Panc1 (cell line): ENCODE measurements around the gene EYA3.

Experiments
- POLR2AphosphoS5 ChIP-seq: IDR thresholded peaks from 2 replicates; pipeline ENCODE4 v1.6.1; 2012; ENCODE audit warnings: mild to moderate bottlenecking, low read depth, low read length, moderate library complexity
- TF ChIP-seq, protein P1 (sequence below): fragments of 450-650 bp; IDR thresholded peaks from 2 replicates; pipeline ENCODE4 v1.5.1; 2017; ENCODE audit warnings: mild to moderate bottlenecking
- TF ChIP-seq, protein P2 (sequence below), 2 experiments: IDR thresholded peaks; 2 replicates each; pipeline ENCODE4 v1.6.1; 2011 to 2012; ENCODE audit warnings: low read depth in 2 of 2, control low read depth in 1 of 2, low read length in 1 of 2, mild to moderate bottlenecking in 1 of 2, moderate library complexity in 1 of 2; ENCODE audit not compliant: insufficient read depth in 1 of 2

DNA sequence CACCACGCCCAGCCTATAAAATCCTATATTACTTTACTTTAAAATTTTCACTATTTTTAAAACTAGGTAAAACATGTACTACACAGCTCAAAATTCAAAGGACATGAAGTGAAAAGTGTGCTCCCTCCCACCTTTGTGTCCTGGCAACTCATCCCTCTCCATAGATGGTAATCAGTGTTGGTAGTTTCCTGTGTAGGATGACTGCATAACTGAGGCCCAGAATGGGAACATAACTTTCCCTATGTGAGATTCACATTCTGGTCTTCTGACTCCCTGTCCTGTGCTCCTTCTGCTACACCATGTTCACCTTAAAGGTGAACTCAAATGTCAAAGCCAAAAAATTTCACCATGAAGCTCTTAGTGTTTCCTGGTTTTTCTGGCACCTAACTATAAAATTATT lies 89.4 kb downstream of the EYA3 start:
- TF ChIP-seq, protein P1, sequence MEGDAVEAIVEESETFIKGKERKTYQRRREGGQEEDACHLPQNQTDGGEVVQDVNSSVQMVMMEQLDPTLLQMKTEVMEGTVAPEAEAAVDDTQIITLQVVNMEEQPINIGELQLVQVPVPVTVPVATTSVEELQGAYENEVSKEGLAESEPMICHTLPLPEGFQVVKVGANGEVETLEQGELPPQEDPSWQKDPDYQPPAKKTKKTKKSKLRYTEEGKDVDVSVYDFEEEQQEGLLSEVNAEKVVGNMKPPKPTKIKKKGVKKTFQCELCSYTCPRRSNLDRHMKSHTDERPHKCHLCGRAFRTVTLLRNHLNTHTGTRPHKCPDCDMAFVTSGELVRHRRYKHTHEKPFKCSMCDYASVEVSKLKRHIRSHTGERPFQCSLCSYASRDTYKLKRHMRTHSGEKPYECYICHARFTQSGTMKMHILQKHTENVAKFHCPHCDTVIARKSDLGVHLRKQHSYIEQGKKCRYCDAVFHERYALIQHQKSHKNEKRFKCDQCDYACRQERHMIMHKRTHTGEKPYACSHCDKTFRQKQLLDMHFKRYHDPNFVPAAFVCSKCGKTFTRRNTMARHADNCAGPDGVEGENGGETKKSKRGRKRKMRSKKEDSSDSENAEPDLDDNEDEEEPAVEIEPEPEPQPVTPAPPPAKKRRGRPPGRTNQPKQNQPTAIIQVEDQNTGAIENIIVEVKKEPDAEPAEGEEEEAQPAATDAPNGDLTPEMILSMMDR, result no peak
- TF ChIP-seq POLR2AphosphoS5, result no peak
- TF ChIP-seq, protein P2, sequence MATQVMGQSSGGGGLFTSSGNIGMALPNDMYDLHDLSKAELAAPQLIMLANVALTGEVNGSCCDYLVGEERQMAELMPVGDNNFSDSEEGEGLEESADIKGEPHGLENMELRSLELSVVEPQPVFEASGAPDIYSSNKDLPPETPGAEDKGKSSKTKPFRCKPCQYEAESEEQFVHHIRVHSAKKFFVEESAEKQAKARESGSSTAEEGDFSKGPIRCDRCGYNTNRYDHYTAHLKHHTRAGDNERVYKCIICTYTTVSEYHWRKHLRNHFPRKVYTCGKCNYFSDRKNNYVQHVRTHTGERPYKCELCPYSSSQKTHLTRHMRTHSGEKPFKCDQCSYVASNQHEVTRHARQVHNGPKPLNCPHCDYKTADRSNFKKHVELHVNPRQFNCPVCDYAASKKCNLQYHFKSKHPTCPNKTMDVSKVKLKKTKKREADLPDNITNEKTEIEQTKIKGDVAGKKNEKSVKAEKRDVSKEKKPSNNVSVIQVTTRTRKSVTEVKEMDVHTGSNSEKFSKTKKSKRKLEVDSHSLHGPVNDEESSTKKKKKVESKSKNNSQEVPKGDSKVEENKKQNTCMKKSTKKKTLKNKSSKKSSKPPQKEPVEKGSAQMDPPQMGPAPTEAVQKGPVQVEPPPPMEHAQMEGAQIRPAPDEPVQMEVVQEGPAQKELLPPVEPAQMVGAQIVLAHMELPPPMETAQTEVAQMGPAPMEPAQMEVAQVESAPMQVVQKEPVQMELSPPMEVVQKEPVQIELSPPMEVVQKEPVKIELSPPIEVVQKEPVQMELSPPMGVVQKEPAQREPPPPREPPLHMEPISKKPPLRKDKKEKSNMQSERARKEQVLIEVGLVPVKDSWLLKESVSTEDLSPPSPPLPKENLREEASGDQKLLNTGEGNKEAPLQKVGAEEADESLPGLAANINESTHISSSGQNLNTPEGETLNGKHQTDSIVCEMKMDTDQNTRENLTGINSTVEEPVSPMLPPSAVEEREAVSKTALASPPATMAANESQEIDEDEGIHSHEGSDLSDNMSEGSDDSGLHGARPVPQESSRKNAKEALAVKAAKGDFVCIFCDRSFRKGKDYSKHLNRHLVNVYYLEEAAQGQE (IDR thresholded peaks at IDR 0.05; ENCODE audit: insufficient read depth in 1 of 2, low read depth in 2 of 2, low read length in 1 of 2), result no peak
